Measurements from ENCODE around the gene RAB11FIP4. TPM values are rescaled to one million over a fixed set of nuclear protein-coding genes. Genes with fewer than 3 reads are reported as not detected.

Gene RAB11FIP4
- total and polyA plus RNA-seq, 9 of the 15 experiments (the other 6 are each of a cell fraction or from before 2014, with no cell fraction given): 0.62 to 16.6 (median 8.9) TPM

- Histone ChIP-seq H3K27ac (ENCODE audit: extremely low read depth, low read depth, low read length) (no peak overlapping the region), H4K20me1 (replicated peaks; ENCODE audit: control insufficient read depth, insufficient read depth, low read length) (peaks cover 3% of the 10 kb centered on the region; the same call in 1 of the 2 replicates), H3K79me2 (ENCODE audit: control insufficient read depth, insufficient read depth, low read length) (peaks cover 9% of the 10 kb centered on the region; the same call in 1 of the 3 replicates), H3K9me1 (ENCODE audit: control insufficient read depth, insufficient read depth, low read length) (peaks cover 15% of the 10 kb centered on the region), H3K36me3 (ENCODE audit: control insufficient read depth, insufficient read depth, low read length) (no peaks in the 10 kb centered on the region), H3K9ac (ENCODE audit: insufficient read depth in 1 of 2, low read depth in 2 of 2, low read length in 2 of 2) (no peak overlapping the region; a peak in 1 of 4 replicates), H3K9me3 (replicated peaks; ENCODE audit: control insufficient read depth, insufficient read depth, low read depth, low read length) (no peaks in the 10 kb centered on the region), H3K4me2 (ENCODE audit: insufficient read depth, low read length) (no peak overlapping the region), H3K4me3 (no peak overlapping the region), H2AFZ (ENCODE audit: low read depth, low read length) (no peak overlapping the region), H3K4me1 (replicated peaks in 1 of 2; ENCODE audit: control insufficient read depth in 2 of 2, insufficient read depth in 2 of 2, low read length in 2 of 2) (peaks cover 27 to 42% of the 10 kb centered on the region in 2 experiments), H3K27me3 (ENCODE audit: control insufficient read depth in 2 of 2, insufficient read depth in 2 of 2, low read length in 2 of 2) (no peaks in the 10 kb centered on the region)
- intact Hi-C loops (cut with micrococcal nuclease) (no loop called here), in situ Hi-C loops (cut with MboI) (no loop called here)
- POLR2A ChIA-PET: interaction anchor here (0.8 kb wide), 1 partner anchor 9 kb away, joined by 4 read pairs; no protein-coding TSS in a partner anchor
- ATAC-seq (no peak), DNase-seq (ENCODE audit: extremely low read depth in 1 of 4, low spot score in 3 of 4) (no peak), FAIRE-seq (no peak)
- BruUV-seq (replicated peaks): no TSS peak
- CTCF ChIA-PET (ENCODE audit: low intra/inter-chr PET ratio): no interaction called here
- peak; percentile 47 for TF ChIP-seq CEBPB (tag; IDR thresholded peaks at IDR 0.05)
- TF ChIP-seq SIN3B (IDR thresholded peaks at IDR 0.05; ENCODE audit: low read depth): no peak
- TF ChIP-seq ZZZ3 (IDR thresholded peaks at IDR 0.05): no peak
- 79% methylated on average over 13 of the region's 14 CpGs for WGBS (ENCODE audit: insufficient coverage, low coverage, missing lambda C conversion rate)
These were observed 119.1 kb downstream of the RAB11FIP4 start for GRCh38 chr17:31510308-31511194.

- ChIA-PET CTCF (ENCODE audit: low intra/inter-chr PET ratio) (no interaction called here), POLR2A (no interaction called here)
- no peaks in the 10 kb centered on the region for H3K36me3 ChIP-seq (ENCODE audit: control insufficient read depth, insufficient read depth, low read length)
- H3K4me2 ChIP-seq (ENCODE audit: insufficient read depth, low read length): no peak overlapping the region
- intact Hi-C loops (cut with micrococcal nuclease): no loop called here
- peaks cover 27 to 42% of the 10 kb centered on the region in 2 experiments for H3K4me1 ChIP-seq (replicated peaks in 1 of 2; ENCODE audit: control insufficient read depth in 2 of 2, insufficient read depth in 2 of 2, low read length in 2 of 2)
- H3K4me3 ChIP-seq: no peak overlapping the region
- no peak overlapping the region for H3K27ac ChIP-seq (ENCODE audit: extremely low read depth, low read depth, low read length)
- H2AFZ ChIP-seq (ENCODE audit: low read depth, low read length): no peak overlapping the region
- FAIRE-seq (no peak), DNase-seq (ENCODE audit: extremely low read depth in 1 of 4, low spot score in 3 of 4) (no peak), ATAC-seq (no peak)
- BruUV-seq (replicated peaks): no TSS peak
- H3K9me3 ChIP-seq (replicated peaks; ENCODE audit: control insufficient read depth, insufficient read depth, low read depth, low read length): no peaks in the 10 kb centered on the region
- H3K9ac ChIP-seq (ENCODE audit: insufficient read depth in 1 of 2, low read depth in 2 of 2, low read length in 2 of 2): no peak overlapping the region; a peak in 1 of 4 replicates
- peaks cover 9% of the 10 kb centered on the region; the same call in 1 of the 3 replicates for H3K79me2 ChIP-seq (ENCODE audit: control insufficient read depth, insufficient read depth, low read length)
- in situ Hi-C loops (cut with MboI): no loop called here
- H3K9me1 ChIP-seq (ENCODE audit: control insufficient read depth, insufficient read depth, low read length): peaks cover 15% of the 10 kb centered on the region
- H3K27me3 ChIP-seq (ENCODE audit: control insufficient read depth in 2 of 2, insufficient read depth in 2 of 2, low read length in 2 of 2): no peaks in the 10 kb centered on the region
- WGBS (ENCODE audit: insufficient coverage, low coverage, missing lambda C conversion rate): 78% methylated on average over 9 of the region's 9 CpGs
- peaks cover 3% of the 10 kb centered on the region; the same call in 1 of the 2 replicates for H4K20me1 ChIP-seq (replicated peaks; ENCODE audit: control insufficient read depth, insufficient read depth, low read length)
- no peak for TF ChIP-seq TEAD1 (CRISPR knock-in tag; IDR thresholded peaks at IDR 0.05)
- TF ChIP-seq NCOA1 (IDR thresholded peaks at IDR 0.05; ENCODE audit: low read depth): no peak
- no peak for TF ChIP-seq ZNF586 (CRISPR knock-in tag; conservative IDR thresholded peaks at IDR 0.05)
- no peak for TF ChIP-seq ZNF507 (tag; conservative IDR thresholded peaks at IDR 0.05)
- no peak for TF ChIP-seq HIVEP1 (CRISPR knock-in tag; IDR thresholded peaks at IDR 0.05)
- TF ChIP-seq STAT5A (IDR thresholded peaks at IDR 0.05; ENCODE audit: borderline replicate concordance, low read length): no peak
- TF ChIP-seq, protein P1, sequence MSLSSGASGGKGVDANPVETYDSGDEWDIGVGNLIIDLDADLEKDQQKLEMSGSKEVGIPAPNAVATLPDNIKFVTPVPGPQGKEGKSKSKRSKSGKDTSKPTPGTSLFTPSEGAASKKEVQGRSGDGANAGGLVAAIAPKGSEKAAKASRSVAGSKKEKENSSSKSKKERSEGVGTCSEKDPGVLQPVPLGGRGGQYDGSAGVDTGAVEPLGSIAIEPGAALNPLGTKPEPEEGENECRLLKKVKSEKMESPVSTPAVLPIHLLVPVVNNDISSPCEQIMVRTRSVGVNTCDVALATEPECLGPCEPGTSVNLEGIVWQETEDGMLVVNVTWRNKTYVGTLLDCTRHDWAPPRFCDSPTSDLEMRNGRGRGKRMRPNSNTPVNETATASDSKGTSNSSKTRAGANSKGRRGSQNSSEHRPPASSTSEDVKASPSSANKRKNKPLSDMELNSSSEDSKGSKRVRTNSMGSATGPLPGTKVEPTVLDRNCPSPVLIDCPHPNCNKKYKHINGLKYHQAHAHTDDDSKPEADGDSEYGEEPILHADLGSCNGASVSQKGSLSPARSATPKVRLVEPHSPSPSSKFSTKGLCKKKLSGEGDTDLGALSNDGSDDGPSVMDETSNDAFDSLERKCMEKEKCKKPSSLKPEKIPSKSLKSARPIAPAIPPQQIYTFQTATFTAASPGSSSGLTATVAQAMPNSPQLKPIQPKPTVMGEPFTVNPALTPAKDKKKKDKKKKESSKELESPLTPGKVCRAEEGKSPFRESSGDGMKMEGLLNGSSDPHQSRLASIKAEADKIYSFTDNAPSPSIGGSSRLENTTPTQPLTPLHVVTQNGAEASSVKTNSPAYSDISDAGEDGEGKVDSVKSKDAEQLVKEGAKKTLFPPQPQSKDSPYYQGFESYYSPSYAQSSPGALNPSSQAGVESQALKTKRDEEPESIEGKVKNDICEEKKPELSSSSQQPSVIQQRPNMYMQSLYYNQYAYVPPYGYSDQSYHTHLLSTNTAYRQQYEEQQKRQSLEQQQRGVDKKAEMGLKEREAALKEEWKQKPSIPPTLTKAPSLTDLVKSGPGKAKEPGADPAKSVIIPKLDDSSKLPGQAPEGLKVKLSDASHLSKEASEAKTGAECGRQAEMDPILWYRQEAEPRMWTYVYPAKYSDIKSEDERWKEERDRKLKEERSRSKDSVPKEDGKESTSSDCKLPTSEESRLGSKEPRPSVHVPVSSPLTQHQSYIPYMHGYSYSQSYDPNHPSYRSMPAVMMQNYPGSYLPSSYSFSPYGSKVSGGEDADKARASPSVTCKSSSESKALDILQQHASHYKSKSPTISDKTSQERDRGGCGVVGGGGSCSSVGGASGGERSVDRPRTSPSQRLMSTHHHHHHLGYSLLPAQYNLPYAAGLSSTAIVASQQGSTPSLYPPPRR (CRISPR knock-in tag; IDR thresholded peaks at IDR 0.05; ENCODE audit: borderline replicate concordance): no peak
These were observed 119.7 kb downstream of the RAB11FIP4 start for GRCh38 chr17:31511195-31511578.

All from K562 (cell line).